ENCODE measurements around the gene ARVCF. TPM values are rescaled to one million over a fixed set of nuclear protein-coding genes. Genes with fewer than 3 reads are reported as not detected.

ARVCF gene
- total and polyA plus RNA-seq, 9 of the 15 experiments (the other 6 are each of a cell fraction or from before 2014, with no cell fraction given) = 0.03 to 97.4 (median 15.6) TPM

GRCh38 chr22:20020533-20021195 is 4.0 kb upstream of the ARVCF start, which contains the start of gene TANGO2 (continued):
- TF ChIP-seq ZNF512 (tag; IDR thresholded peaks at IDR 0.05) (no peak), ZC3H8 (IDR thresholded peaks at IDR 0.05) (no peak), TCF7 (IDR thresholded peaks at IDR 0.05; ENCODE audit: borderline replicate concordance) (no peak), PTRF (tag; IDR thresholded peaks at IDR 0.05) (no peak), MYC (IDR thresholded peaks at IDR 0.05; ENCODE audit: low read depth, low read length) (peak; percentile 73), MYC (CRISPR knock-in tag; IDR thresholded peaks at IDR 0.05; ENCODE audit: borderline replicate concordance, low read depth) (peak; percentile 96), NCOA2 (IDR thresholded peaks at IDR 0.05; ENCODE audit: partially characterized antibody in 2 of 2) (no peak), MAFK (IDR thresholded peaks at IDR 0.05; ENCODE audit: low read length) (no peak), HNRNPLL (IDR thresholded peaks at IDR 0.05; ENCODE audit: low read depth, low read length, poor library complexity, severe bottlenecking) (peak; percentile 85), RFX1 (IDR thresholded peaks at IDR 0.05) (no peak), MXI1 (IDR thresholded peaks at IDR 0.05; ENCODE audit: low read depth, low read length) (0 out of 2 replicates have a peak, but pooled peaks have one; percentile 26), ARID1B (IDR thresholded peaks at IDR 0.05) (no peak), HES1 (IDR thresholded peaks at IDR 0.05; ENCODE audit: low read depth) (no peak), ZNF431 (CRISPR knock-in tag; IDR thresholded peaks at IDR 0.05) (no peak), ARNT (IDR thresholded peaks at IDR 0.05) (no peak), UBTF (IDR thresholded peaks at IDR 0.05; ENCODE audit: borderline replicate concordance in 1 of 2, low read depth in 2 of 2, low read length in 2 of 2) (peak in 1 of 2 experiments; percentile 29; a peak in 1 of 4 replicates), THRB (CRISPR knock-in tag; conservative IDR thresholded peaks at IDR 0.05) (peak; percentile 90; the same call in 1 of the 2 replicates), TAF7 (tag; IDR thresholded peaks at IDR 0.05) (peak; percentile 93), RNF219 (CRISPR knock-in tag; IDR thresholded peaks at IDR 0.05) (peak; percentile 46; the same call in 1 of the 2 replicates)

All from K562 (cell line).